GM23338 (cell line): ENCODE measurements around the gene BDKRB1. TPM values are rescaled to one million over a fixed set of nuclear protein-coding genes. Genes with fewer than 3 reads are reported as not detected.

Experiments
- ATAC-seq: fragments of 200-7000 bp; cut with Tn5 transposase; 3 replicates; pipeline ENCODE4 v1.9.1; 2020
- DNase-seq: peaks from one replicate; pipeline ENCODE4 v3.0.0-alpha.2; 2015; ENCODE audit warnings: low spot score
- H2AFZ ChIP-seq: fragments of 200-600 bp; sonication (generic); 2 replicates; pipeline ENCODE4 v1.8.0; 2016; ENCODE audit warnings: antibody characterized with exemption, mild to moderate bottlenecking, moderate library complexity
- H3F3A ChIP-seq: fragments of 200-600 bp; sonication (generic); replicated peaks from 2 replicates; pipeline ENCODE4 v1.8.0; 2017; ENCODE audit warnings: antibody characterized with exemption, mixed run types, low read depth
- H3K27ac ChIP-seq: fragments of 200-600 bp; sonication (generic); 2 replicates; pipeline ENCODE4 v1.6.1; 2016; ENCODE audit warnings: low read depth
- H3K27me3 ChIP-seq: fragments of 200-600 bp; sonication (generic); 2 replicates; pipeline ENCODE4 v1.8.0; 2016; ENCODE audit warnings: mild to moderate bottlenecking, mixed run types, moderate library complexity; ENCODE audit not compliant: insufficient read depth
- H3K36me3 ChIP-seq: fragments of 200-600 bp; sonication (generic); 2 replicates; pipeline ENCODE4 v1.8.0; 2016; ENCODE audit warnings: mild to moderate bottlenecking; ENCODE audit not compliant: insufficient read depth
- H3K4me1 ChIP-seq: fragments of 200-600 bp; sonication (generic); 2 replicates; pipeline ENCODE4 v1.8.0; 2016; ENCODE audit warnings: mild to moderate bottlenecking, moderate library complexity; ENCODE audit not compliant: insufficient read depth
- H3K4me2 ChIP-seq: fragments of 200-600 bp; sonication (generic); 2 replicates; pipeline ENCODE4 v1.7.1; 2017; ENCODE audit warnings: mixed run types
- H3K4me3 ChIP-seq: fragments of 200-600 bp; sonication (generic); 2 replicates; pipeline ENCODE4 v1.6.1; 2016; ENCODE audit warnings: mixed run types
- H3K79me2 ChIP-seq: fragments of 200-600 bp; sonication (generic); replicated peaks from 2 replicates; pipeline ENCODE4 v1.8.0; 2017; ENCODE audit warnings: mild to moderate bottlenecking; ENCODE audit not compliant: insufficient read depth
- H3K9me2 ChIP-seq: fragments of 200-600 bp; sonication (generic); 2 replicates; pipeline ENCODE4 v1.8.0; 2017; ENCODE audit not compliant: insufficient read depth
- H4K20me1 ChIP-seq: fragments of 200-600 bp; sonication (generic); replicated peaks from 2 replicates; pipeline ENCODE4 v1.8.0; 2017; ENCODE audit warnings: mild to moderate bottlenecking; ENCODE audit not compliant: insufficient read depth
- H3K27ac Mint-ChIP-seq: 2 replicates; pipeline ENCODE4 v1.8.0; 2020; ENCODE audit warnings: inconsistent platforms, mild to moderate bottlenecking, moderate library complexity, mixed read lengths
- H3K27me3 Mint-ChIP-seq: 3 replicates; pipeline ENCODE4 v1.8.0; 2022; ENCODE audit warnings: low read depth, mild to moderate bottlenecking, moderate library complexity, mixed read lengths, inconsistent platforms; ENCODE audit not compliant: insufficient read depth, poor library complexity
- H3K36me3 Mint-ChIP-seq: 3 replicates; pipeline ENCODE4 v1.8.0; 2021; ENCODE audit warnings: low read depth, mild to moderate bottlenecking, inconsistent platforms, moderate library complexity, mixed read lengths
- H3K4me1 Mint-ChIP-seq: 3 replicates; pipeline ENCODE4 v1.8.0; 2020; ENCODE audit warnings: mild to moderate bottlenecking, inconsistent platforms, mixed read lengths
- H3K4me3 Mint-ChIP-seq: 3 replicates; pipeline ENCODE4 v1.8.0; 2021; ENCODE audit warnings: moderate library complexity, mild to moderate bottlenecking, inconsistent platforms, mixed read lengths
- H3K9me3 Mint-ChIP-seq: 3 replicates; pipeline ENCODE4 v1.8.0; 2020; ENCODE audit warnings: moderate library complexity, mild to moderate bottlenecking, inconsistent platforms, mixed read lengths
- CREB1 ChIP-seq: fragments of 250-450 bp; sonication (Bioruptor Pico); IDR thresholded peaks from 2 replicates; pipeline ENCODE4 v1.5.0; 2020; ENCODE audit warnings: low read depth, mild to moderate bottlenecking, moderate library complexity
- ETS1 ChIP-seq: IDR thresholded peaks from 2 replicates; pipeline ENCODE4 v1.6.1; 2016; ENCODE audit warnings: antibody characterized with exemption
- EZH2 ChIP-seq: fragments of 200-600 bp; sonication (generic); IDR thresholded peaks from one replicate; pipeline ENCODE4 v1.8.0; 2017; ENCODE audit warnings: antibody characterized with exemption, mild to moderate bottlenecking, low read depth; ENCODE audit not compliant: unreplicated experiment
- EZH2phosphoT487 ChIP-seq: fragments of 200-600 bp; sonication (generic); IDR thresholded peaks from one replicate; pipeline ENCODE4 v1.8.1; 2018; ENCODE audit warnings: antibody characterized with exemption; ENCODE audit not compliant: unreplicated experiment
- JUNB ChIP-seq: IDR thresholded peaks from one replicate; pipeline ENCODE4 v1.6.1; 2016; ENCODE audit warnings: antibody characterized with exemption; ENCODE audit not compliant: unreplicated experiment
- NANOG ChIP-seq: IDR thresholded peaks from 2 replicates; pipeline ENCODE4 v1.6.1; 2016; ENCODE audit warnings: antibody characterized with exemption, borderline replicate concordance
- ZNF462 ChIP-seq: fragments of 250-450 bp; sonication (Bioruptor Pico); IDR thresholded peaks from 2 replicates; pipeline ENCODE4 v1.5.0; 2020; ENCODE audit warnings: mild to moderate bottlenecking, moderate library complexity
- polyA plus RNA-seq: library from polyadenylated mRNA; unstranded; fragments of >200 nt; fragmentation: Nextera tagmentation; extraction: Ambion mirVana; gene quantifications from 2 replicates; pipeline ENCODE4 v1.2.1, GENCODE V29; 2016
- total RNA-seq: library from RNA; depleted of rRNA; stranded (reverse); fragments of >200 nt; shearing (Covaris generic); gene quantifications from 2 replicates; pipeline ENCODE4 v1.2.3, GENCODE V29; 2014

BDKRB1 gene
- total and polyA plus RNA-seq, 2 experiments from 2014 or later = not detected

- TF ChIP-seq ZNF462 (CRISPR knock-in tag) (no peak), EZH2phosphoT487 (no peak), EZH2 (no peak)
Observed at GRCh38 chr14:96274122-96274521, 18.1 kb downstream of the BDKRB1 start (continued).

- no peaks in the 10 kb centered on the region for H3K9me2 ChIP-seq
- DNase-seq = no peak
- H3K79me2 ChIP-seq = no peaks in the 10 kb centered on the region
- Mint-ChIP-seq H3K9me3 (peaks cover 37% of the 10 kb centered on the region), H3K4me3 (no peak overlapping the region), H3K27ac (no peak overlapping the region), H3K27me3 (peaks cover 8% of the 10 kb centered on the region), H3K36me3 (peaks cover 19% of the 10 kb centered on the region; the same call in 2 of the 3 replicates), H3K4me1 (peaks cover 9% of the 10 kb centered on the region)
- ATAC-seq = no peak
- H3F3A ChIP-seq = no peaks in the 10 kb centered on the region
- H2AFZ ChIP-seq = no peak overlapping the region
- H4K20me1 ChIP-seq = no peaks in the 10 kb centered on the region
- H3K27me3 ChIP-seq = no peaks in the 10 kb centered on the region
- H3K4me1 ChIP-seq = peaks cover 18% of the 10 kb centered on the region
- H3K36me3 ChIP-seq = no peaks in the 10 kb centered on the region
- no peak overlapping the region for H3K4me3 ChIP-seq
- no peak overlapping the region for H3K4me2 ChIP-seq
- no peak overlapping the region for H3K27ac ChIP-seq
- TF ChIP-seq ZNF462 (CRISPR knock-in tag) (no peak), ETS1 (no peak), JUNB (no peak), NANOG (no peak), CREB1 (CRISPR knock-in tag) (no peak)
Observed at GRCh38 chr14:96274543-96274942, 18.5 kb downstream of the BDKRB1 start.
